Measurements from ENCODE around the gene ZNF276. TPM values are rescaled to one million over a fixed set of nuclear protein-coding genes. Genes with fewer than 3 reads are reported as not detected.

The ZNF276 gene
- total RNA-seq, 1 experiment from 2014 or later: 19.9 TPM

DNA sequence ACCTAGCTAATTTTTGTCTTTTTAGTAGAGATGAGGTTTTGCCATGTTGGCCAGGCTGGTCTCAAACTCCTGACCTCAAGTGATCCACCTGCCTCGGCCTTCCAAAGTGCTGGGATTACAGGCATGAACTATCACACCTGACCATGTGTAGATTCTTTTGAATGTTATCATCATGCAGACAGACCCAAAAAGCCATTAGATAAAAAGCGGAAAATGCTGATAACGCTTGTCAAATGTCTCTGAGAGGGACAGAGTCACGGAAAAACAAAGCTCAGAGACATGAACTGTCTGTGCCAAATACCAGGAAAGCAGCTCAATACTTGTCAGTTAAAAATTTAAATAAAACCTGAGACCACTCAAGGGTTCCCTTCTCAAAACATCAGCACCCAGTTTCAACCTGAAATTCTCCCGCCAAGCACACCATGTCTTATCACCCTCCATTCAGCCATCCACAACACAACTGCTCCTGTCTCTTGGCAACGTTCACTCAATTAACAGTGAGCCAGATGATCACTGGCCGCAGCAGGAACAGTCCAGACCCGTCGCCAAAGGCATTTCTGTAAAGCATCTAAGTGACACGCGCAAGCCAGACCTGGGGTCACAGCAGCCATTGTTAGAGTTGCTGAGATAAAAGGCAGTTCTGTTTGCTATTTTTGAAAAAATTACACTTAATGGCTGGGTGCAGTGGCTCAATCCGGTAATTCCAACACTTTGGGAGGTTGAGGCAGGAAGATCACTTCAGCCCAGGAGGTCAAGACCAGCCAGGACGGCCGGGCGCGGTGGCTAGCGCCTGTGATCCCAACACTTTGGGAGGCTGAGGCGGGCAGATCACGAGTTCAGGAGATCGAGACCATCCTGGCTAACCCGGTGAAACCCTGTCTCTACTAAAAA is 65.4 kb downstream of the ZNF276 start:
- ATAC-seq (no peak), DNase-seq (ENCODE audit: low read depth, low spot score) (no peak)
- intact Hi-C loops (cut with micrococcal nuclease; ENCODE audit: unreplicated experiment): no loop called here
- BruUV-seq (replicated peaks): no TSS peak
- no peak overlapping the region for H3K4me3 ChIP-seq (ENCODE audit: low read depth in 2 of 2, low read length in 2 of 2)
- no peaks in the 10 kb centered on the region for H3K4me1 ChIP-seq (ENCODE audit: control insufficient read depth, insufficient read depth, low read length)
- TF ChIP-seq POLR2AphosphoS5 (IDR thresholded peaks at IDR 0.05; ENCODE audit: low read depth, low read length) (no peak), SIN3A (IDR thresholded peaks at IDR 0.05; ENCODE audit: borderline replicate concordance, insufficient read depth, low read depth, low read length) (no peak), TCF7L2 (IDR thresholded peaks at IDR 0.05; ENCODE audit: low read depth, low read length) (no peak)
- TF ChIP-seq, protein P1, sequence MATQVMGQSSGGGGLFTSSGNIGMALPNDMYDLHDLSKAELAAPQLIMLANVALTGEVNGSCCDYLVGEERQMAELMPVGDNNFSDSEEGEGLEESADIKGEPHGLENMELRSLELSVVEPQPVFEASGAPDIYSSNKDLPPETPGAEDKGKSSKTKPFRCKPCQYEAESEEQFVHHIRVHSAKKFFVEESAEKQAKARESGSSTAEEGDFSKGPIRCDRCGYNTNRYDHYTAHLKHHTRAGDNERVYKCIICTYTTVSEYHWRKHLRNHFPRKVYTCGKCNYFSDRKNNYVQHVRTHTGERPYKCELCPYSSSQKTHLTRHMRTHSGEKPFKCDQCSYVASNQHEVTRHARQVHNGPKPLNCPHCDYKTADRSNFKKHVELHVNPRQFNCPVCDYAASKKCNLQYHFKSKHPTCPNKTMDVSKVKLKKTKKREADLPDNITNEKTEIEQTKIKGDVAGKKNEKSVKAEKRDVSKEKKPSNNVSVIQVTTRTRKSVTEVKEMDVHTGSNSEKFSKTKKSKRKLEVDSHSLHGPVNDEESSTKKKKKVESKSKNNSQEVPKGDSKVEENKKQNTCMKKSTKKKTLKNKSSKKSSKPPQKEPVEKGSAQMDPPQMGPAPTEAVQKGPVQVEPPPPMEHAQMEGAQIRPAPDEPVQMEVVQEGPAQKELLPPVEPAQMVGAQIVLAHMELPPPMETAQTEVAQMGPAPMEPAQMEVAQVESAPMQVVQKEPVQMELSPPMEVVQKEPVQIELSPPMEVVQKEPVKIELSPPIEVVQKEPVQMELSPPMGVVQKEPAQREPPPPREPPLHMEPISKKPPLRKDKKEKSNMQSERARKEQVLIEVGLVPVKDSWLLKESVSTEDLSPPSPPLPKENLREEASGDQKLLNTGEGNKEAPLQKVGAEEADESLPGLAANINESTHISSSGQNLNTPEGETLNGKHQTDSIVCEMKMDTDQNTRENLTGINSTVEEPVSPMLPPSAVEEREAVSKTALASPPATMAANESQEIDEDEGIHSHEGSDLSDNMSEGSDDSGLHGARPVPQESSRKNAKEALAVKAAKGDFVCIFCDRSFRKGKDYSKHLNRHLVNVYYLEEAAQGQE (IDR thresholded peaks at IDR 0.05; ENCODE audit: insufficient read depth in 1 of 2, low read depth in 2 of 2, low read length in 1 of 2): no peak
- TF ChIP-seq, protein P2, sequence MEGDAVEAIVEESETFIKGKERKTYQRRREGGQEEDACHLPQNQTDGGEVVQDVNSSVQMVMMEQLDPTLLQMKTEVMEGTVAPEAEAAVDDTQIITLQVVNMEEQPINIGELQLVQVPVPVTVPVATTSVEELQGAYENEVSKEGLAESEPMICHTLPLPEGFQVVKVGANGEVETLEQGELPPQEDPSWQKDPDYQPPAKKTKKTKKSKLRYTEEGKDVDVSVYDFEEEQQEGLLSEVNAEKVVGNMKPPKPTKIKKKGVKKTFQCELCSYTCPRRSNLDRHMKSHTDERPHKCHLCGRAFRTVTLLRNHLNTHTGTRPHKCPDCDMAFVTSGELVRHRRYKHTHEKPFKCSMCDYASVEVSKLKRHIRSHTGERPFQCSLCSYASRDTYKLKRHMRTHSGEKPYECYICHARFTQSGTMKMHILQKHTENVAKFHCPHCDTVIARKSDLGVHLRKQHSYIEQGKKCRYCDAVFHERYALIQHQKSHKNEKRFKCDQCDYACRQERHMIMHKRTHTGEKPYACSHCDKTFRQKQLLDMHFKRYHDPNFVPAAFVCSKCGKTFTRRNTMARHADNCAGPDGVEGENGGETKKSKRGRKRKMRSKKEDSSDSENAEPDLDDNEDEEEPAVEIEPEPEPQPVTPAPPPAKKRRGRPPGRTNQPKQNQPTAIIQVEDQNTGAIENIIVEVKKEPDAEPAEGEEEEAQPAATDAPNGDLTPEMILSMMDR (IDR thresholded peaks at IDR 0.05): no peak
- H3K36me3 ChIP-seq (ENCODE audit: control insufficient read depth, insufficient read depth, low read length): peaks cover 3% of the 10 kb centered on the region
- H3K27me3 ChIP-seq (ENCODE audit: control insufficient read depth, insufficient read depth, low read length): no peaks in the 10 kb centered on the region
- H3K9me3 ChIP-seq (ENCODE audit: control insufficient read depth, insufficient read depth, low read depth, low read length): no peaks in the 10 kb centered on the region
- ChIA-PET CTCF (no interaction called here), POLR2A (no interaction called here)
- in situ Hi-C loops (cut with HindIII; ENCODE audit: low pct_unique_long_range_greater_than_20kb, low sequenced_read_pairs): no loop called here
- no peak overlapping the region for H3K27ac ChIP-seq (ENCODE audit: low read length)

DNA sequence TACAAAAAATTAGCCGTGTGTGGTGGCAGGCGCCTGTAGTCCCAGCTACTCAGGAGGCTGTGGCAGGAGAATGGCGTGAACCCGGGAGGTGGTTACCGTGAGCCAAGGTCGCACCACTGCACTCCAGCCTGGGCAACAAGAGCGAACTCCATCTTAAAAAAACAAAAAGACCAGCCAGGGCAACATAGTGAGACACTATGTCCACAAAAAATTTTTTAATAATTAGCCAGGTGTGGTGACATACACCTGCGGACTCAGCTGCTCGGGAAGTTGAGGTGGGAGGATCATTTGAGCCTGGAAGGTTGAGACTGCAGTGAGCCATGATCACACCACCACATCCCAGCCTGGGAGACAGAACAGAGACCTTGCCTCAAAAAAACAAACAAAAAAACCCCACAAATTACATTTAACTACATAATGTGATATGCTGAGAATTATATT is 66.0 kb downstream of the ZNF276 start:
- in situ Hi-C loops (cut with HindIII; ENCODE audit: low pct_unique_long_range_greater_than_20kb, low sequenced_read_pairs): no loop called here
- H3K27me3 ChIP-seq (ENCODE audit: control insufficient read depth, insufficient read depth, low read length): no peaks in the 10 kb centered on the region
- BruUV-seq (replicated peaks): no TSS peak
- DNase-seq (ENCODE audit: low read depth, low spot score): no peak
- peaks cover 3% of the 10 kb centered on the region for H3K36me3 ChIP-seq (ENCODE audit: control insufficient read depth, insufficient read depth, low read length)
- H3K4me1 ChIP-seq (ENCODE audit: control insufficient read depth, insufficient read depth, low read length): no peaks in the 10 kb centered on the region
- POLR2A ChIA-PET: no interaction called here
- intact Hi-C loops (cut with micrococcal nuclease; ENCODE audit: unreplicated experiment): no loop called here
- H3K9me3 ChIP-seq (ENCODE audit: control insufficient read depth, insufficient read depth, low read depth, low read length): no peaks in the 10 kb centered on the region
- H3K4me3 ChIP-seq (ENCODE audit: low read depth in 2 of 2, low read length in 2 of 2): no peak overlapping the region
- CTCF ChIA-PET: no interaction called here
- ATAC-seq: no peak
- TF ChIP-seq SIN3A (IDR thresholded peaks at IDR 0.05; ENCODE audit: borderline replicate concordance, insufficient read depth, low read depth, low read length): no peak
- no peak for TF ChIP-seq POLR2AphosphoS5 (IDR thresholded peaks at IDR 0.05; ENCODE audit: low read depth, low read length)
- TF ChIP-seq, protein P2 (IDR thresholded peaks at IDR 0.05): no peak
- TF ChIP-seq TCF7L2 (IDR thresholded peaks at IDR 0.05; ENCODE audit: low read depth, low read length): no peak
- no peak overlapping the region for H3K27ac ChIP-seq (ENCODE audit: low read length)

Other genes starting within 250 kb of the ZNF276 start
- gene ANKRD11, start 231.0 kb upstream of the ZNF276 start, total RNA-seq (2021; ENCODE audit: unreplicated experiment): 99.4 TPM
- gene SPG7, start 213.1 kb upstream of the ZNF276 start, total RNA-seq (2021; ENCODE audit: unreplicated experiment): 118 TPM
- gene RPL13, start 160.9 kb upstream of the ZNF276 start, total RNA-seq (2021; ENCODE audit: unreplicated experiment): 965 TPM
- gene CPNE7, start 145.8 kb upstream of the ZNF276 start, total RNA-seq (2021; ENCODE audit: unreplicated experiment): 32.7 TPM
- 0.18 TPM for gene DPEP1, start 107.9 kb upstream of the ZNF276 start, total RNA-seq (2021; ENCODE audit: unreplicated experiment)
- 98.0 TPM for gene CHMP1A, start 63.8 kb upstream of the ZNF276 start, total RNA-seq (2021; ENCODE audit: unreplicated experiment)
- 18.3 TPM for gene SPATA33, start 63.7 kb upstream of the ZNF276 start, total RNA-seq (2021; ENCODE audit: unreplicated experiment)
- 52.6 TPM for gene CDK10, start 34.8 kb upstream of the ZNF276 start, total RNA-seq (2021; ENCODE audit: unreplicated experiment)
- 12.7 TPM for gene SPATA2L, start 19.8 kb upstream of the ZNF276 start, total RNA-seq (2021; ENCODE audit: unreplicated experiment)
- 6.3 TPM for gene VPS9D1, start 639 bp upstream of the ZNF276 start, total RNA-seq (2021; ENCODE audit: unreplicated experiment)
- gene FANCA, start 95.1 kb downstream of the ZNF276 start, total RNA-seq (2021; ENCODE audit: unreplicated experiment): 56.8 TPM
- 21.7 TPM for gene SPIRE2, start 106.9 kb downstream of the ZNF276 start, total RNA-seq (2021; ENCODE audit: unreplicated experiment)
- gene TCF25, start 152.1 kb downstream of the ZNF276 start, total RNA-seq (2021; ENCODE audit: unreplicated experiment): 144 TPM
- gene MC1R, start 197.3 kb downstream of the ZNF276 start, total RNA-seq (2021; ENCODE audit: unreplicated experiment): 8.7 TPM
- 205 TPM for gene TUBB3, start 201.8 kb downstream of the ZNF276 start, total RNA-seq (2021; ENCODE audit: unreplicated experiment)
- gene DEF8, start 227.2 kb downstream of the ZNF276 start, total RNA-seq (2021; ENCODE audit: unreplicated experiment): 64.6 TPM

All from Panc1 (cell line).